Trophoblast cell (in vitro differentiated cells and primary cell): ENCODE results near the gene SPRR2G.
"Not testable (repeated sequence)": the region's sequence is repeated elsewhere in the genome, so short reads cannot be mapped to it uniquely, and the experiment has no call there.

ENCODE experiments used
- DNase-seq, 2 donors: peaks; one replicate each; pipeline ENCODE4 v3.0.0-alpha.2; 2016
- H2AFZ ChIP-seq: 2 replicates; pipeline ENCODE4 v1.6.1; 2013; ENCODE audit warnings: low read length, moderate library complexity, mild to moderate bottlenecking; ENCODE audit not compliant: insufficient read depth, poor library complexity
- H2AK5ac ChIP-seq: 2 replicates; pipeline ENCODE4 v1.6.1; 2013; ENCODE audit warnings: mild to moderate bottlenecking, low read length
- H2BK120ac ChIP-seq: 2 replicates; pipeline ENCODE4 v1.6.1; 2013; ENCODE audit warnings: low read length, mild to moderate bottlenecking, moderate library complexity; ENCODE audit not compliant: insufficient read depth, poor library complexity
- H2BK12ac ChIP-seq: 2 replicates; pipeline ENCODE4 v1.6.1; 2013; ENCODE audit warnings: mild to moderate bottlenecking, low read length, moderate library complexity
- H2BK5ac ChIP-seq: 2 replicates; pipeline ENCODE4 v1.6.1; 2013; ENCODE audit warnings: low read length, low read depth, moderate library complexity, mild to moderate bottlenecking; ENCODE audit not compliant: poor library complexity
- H3K14ac ChIP-seq: 2 replicates; pipeline ENCODE4 v1.6.1; 2013; ENCODE audit warnings: mild to moderate bottlenecking, low read length
- H3K18ac ChIP-seq: 2 replicates; pipeline ENCODE4 v1.6.1; 2013; ENCODE audit warnings: mild to moderate bottlenecking, low read length
- H3K23ac ChIP-seq: 2 replicates; pipeline ENCODE4 v1.6.1; 2013; ENCODE audit warnings: low read length
- H3K27ac ChIP-seq: 2 replicates; pipeline ENCODE4 v1.5.1; 2013; ENCODE audit warnings: low read depth, mild to moderate bottlenecking, inconsistent platforms, low read length, moderate library complexity
- H3K27me3 ChIP-seq: 2 replicates; pipeline ENCODE4 v1.6.1; 2013; ENCODE audit warnings: inconsistent platforms, mild to moderate bottlenecking, low read length, moderate library complexity; ENCODE audit not compliant: insufficient read depth
- H3K36me3 ChIP-seq, 2 experiments: 1 replicate in 1 of 2; 2 replicates in 1 of 2; pipeline ENCODE4 v1.6.1; 2013; ENCODE audit warnings: low read length in 2 of 2, mild to moderate bottlenecking in 2 of 2, moderate library complexity in 1 of 2; ENCODE audit not compliant: insufficient read depth in 2 of 2, control insufficient read depth in 1 of 2
- H3K4ac ChIP-seq: 2 replicates; pipeline ENCODE4 v1.6.1; 2013; ENCODE audit warnings: low read depth, mild to moderate bottlenecking, low read length, moderate library complexity
- H3K4me1 ChIP-seq, 2 experiments: 1 replicate in 1 of 2; 2 replicates in 1 of 2; pipeline ENCODE4 v1.6.1; 2013; ENCODE audit warnings: low read length in 2 of 2, mild to moderate bottlenecking in 2 of 2, moderate library complexity in 1 of 2; ENCODE audit not compliant: insufficient read depth in 2 of 2, control insufficient read depth in 1 of 2
- H3K4me2 ChIP-seq: 2 replicates; pipeline ENCODE4 v1.6.1; 2013; ENCODE audit warnings: inconsistent platforms, mild to moderate bottlenecking, low read length, moderate library complexity
- H3K4me3 ChIP-seq: 2 replicates; pipeline ENCODE4 v1.5.1; 2013; ENCODE audit warnings: mild to moderate bottlenecking, low read depth, low read length, inconsistent platforms
- H3K79me1 ChIP-seq: one replicate; pipeline ENCODE4 v1.6.1; 2013; ENCODE audit warnings: low read length
- H3K79me2 ChIP-seq: 2 replicates; pipeline ENCODE4 v1.6.1; 2013; ENCODE audit warnings: low read length, mild to moderate bottlenecking; ENCODE audit not compliant: control insufficient read depth, insufficient read depth, poor library complexity
- H3K9ac ChIP-seq: 2 replicates; pipeline ENCODE4 v1.6.1; 2013; ENCODE audit warnings: mild to moderate bottlenecking, low read length
- H3K9me3 ChIP-seq: 2 replicates; pipeline ENCODE4 v1.6.1; 2013; ENCODE audit warnings: low read depth, mild to moderate bottlenecking, control low read depth, inconsistent platforms, low read length; ENCODE audit not compliant: insufficient read depth
- H4K12ac ChIP-seq: 2 replicates; pipeline ENCODE4 v1.6.1; 2013; ENCODE audit warnings: low read depth, mild to moderate bottlenecking, low read length, moderate library complexity
- H4K8ac ChIP-seq: 2 replicates; pipeline ENCODE4 v1.6.1; 2013; ENCODE audit warnings: low read depth, mild to moderate bottlenecking, low read length, moderate library complexity
- H4K91ac ChIP-seq: one replicate; pipeline ENCODE4 v1.6.1; 2013; ENCODE audit warnings: low read depth, mild to moderate bottlenecking, low read length, moderate library complexity
- WGBS: extraction: QIAGEN DNeasy Blood & Tissue Kit; methylation state at CpG from one replicate; pipeline ENCODE4 v1.1.7; 2013; ENCODE audit warnings: missing lambda C conversion rate; ENCODE audit not compliant: insufficient read length, insufficient coverage; ENCODE audit errors: extremely low coverage; 5-methylcytosine and 5-hydroxymethylcytosine counted together

The SPRR2G gene

GRCh38 chr1:153190373-153190772 lies 39.7 kb upstream of the SPRR2G start:
- WGBS = no CpG with 5 or more reads among the region's 3 CpGs
- Histone ChIP-seq H3K14ac (no peak overlapping the region), H2AK5ac (no peak overlapping the region), H3K9me3 (no peaks in the 10 kb centered on the region), H2AFZ (no peak overlapping the region), H3K79me2 (no peaks in the 10 kb centered on the region), H2BK5ac (no peak overlapping the region), H4K8ac (no peak overlapping the region), H3K4ac (no peak overlapping the region), H3K23ac (no peak overlapping the region), H3K4me2 (no peak overlapping the region), H3K79me1 (no peaks in the 10 kb centered on the region), H2BK12ac (no peak overlapping the region), H3K18ac (no peak overlapping the region), H3K4me3 (no peak overlapping the region), H2BK120ac (no peak overlapping the region), H3K9ac (no peak overlapping the region), H4K91ac (no peak overlapping the region), H3K27ac (no peak overlapping the region), H3K36me3 (no peaks in the 10 kb centered on the region), H3K27me3 (no peaks in the 10 kb centered on the region), H4K12ac (no peak overlapping the region), H3K4me1 (no peaks in the 10 kb centered on the region)
- DNase-seq = peak; percentile 11 to 65

- H2BK5ac ChIP-seq, H3K27ac ChIP-seq, H3K4me1 ChIP-seq, H4K12ac ChIP-seq, H3K14ac ChIP-seq, H2AK5ac ChIP-seq, H3K79me2 ChIP-seq, H3K4ac ChIP-seq, H2BK12ac ChIP-seq, H3K36me3 ChIP-seq, H2BK120ac ChIP-seq, H3K27me3 ChIP-seq, H4K91ac ChIP-seq, H3K9me3 ChIP-seq, DNase-seq, H4K8ac ChIP-seq, H3K23ac ChIP-seq, H3K4me3 ChIP-seq, H3K18ac ChIP-seq, H2AFZ ChIP-seq, H3K79me1 ChIP-seq, H3K9ac ChIP-seq, H3K4me2 ChIP-seq: not testable (repeated sequence)
- WGBS = no CpG with 5 or more reads among the region's 4 CpGs
Measured at GRCh38 chr1:153188301-153188700, 37.6 kb upstream of the SPRR2G start.

GRCh38 chr1:153180556-153180955 lies 29.9 kb upstream of the SPRR2G start:
- H3K9me3 ChIP-seq = no peaks in the 10 kb centered on the region
- H3K4ac ChIP-seq = no peak overlapping the region
- no CpG with 5 or more reads among the region's 4 CpGs for WGBS
- H3K36me3 ChIP-seq = no peaks in the 10 kb centered on the region
- no peaks in the 10 kb centered on the region for H3K4me1 ChIP-seq
- no peak overlapping the region for H2BK5ac ChIP-seq
- H3K79me2 ChIP-seq = no peaks in the 10 kb centered on the region
- no peak overlapping the region for H3K18ac ChIP-seq
- no peak overlapping the region for H4K12ac ChIP-seq
- no peak overlapping the region for H2BK120ac ChIP-seq
- H3K27ac ChIP-seq = no peak overlapping the region
- H3K14ac ChIP-seq = no peak overlapping the region
- H3K27me3 ChIP-seq = no peaks in the 10 kb centered on the region
- H2BK12ac ChIP-seq = no peak overlapping the region
- no peak overlapping the region for H3K9ac ChIP-seq
- H3K79me1 ChIP-seq = no peaks in the 10 kb centered on the region
- H3K4me2 ChIP-seq = no peak overlapping the region
- no peak overlapping the region for H4K8ac ChIP-seq
- H3K23ac ChIP-seq = no peak overlapping the region
- no peak for DNase-seq
- no peak overlapping the region for H2AFZ ChIP-seq
- H4K91ac ChIP-seq = no peak overlapping the region
- H2AK5ac ChIP-seq = no peak overlapping the region
- H3K4me3 ChIP-seq = no peak overlapping the region

- Histone ChIP-seq H3K18ac (no peak overlapping the region), H3K27me3 (no peaks in the 10 kb centered on the region), H3K4me2 (no peak overlapping the region)
Measured at GRCh38 chr1:153178922-153179321, 28.2 kb upstream of the SPRR2G start.

GRCh38 chr1:153174624-153175023 lies 23.9 kb upstream of the SPRR2G start:
- H3K9ac ChIP-seq = no peak overlapping the region
- H3K4me1 ChIP-seq = no peaks in the 10 kb centered on the region
- H2BK5ac ChIP-seq = no peak overlapping the region
- no peak overlapping the region for H2BK120ac ChIP-seq
- no peak overlapping the region for H2BK12ac ChIP-seq
- H3K14ac ChIP-seq = no peak overlapping the region
- no peak overlapping the region for H4K91ac ChIP-seq
- H3K36me3 ChIP-seq = no peaks in the 10 kb centered on the region
- no peak overlapping the region for H2AFZ ChIP-seq
- H2AK5ac ChIP-seq = no peak overlapping the region
- H3K4me2 ChIP-seq = no peak overlapping the region
- no peaks in the 10 kb centered on the region for H3K79me1 ChIP-seq
- no peak overlapping the region for H3K27ac ChIP-seq
- no peak overlapping the region for H3K4ac ChIP-seq
- H3K18ac ChIP-seq = no peak overlapping the region
- H3K79me2 ChIP-seq = no peaks in the 10 kb centered on the region
- H3K23ac ChIP-seq = no peak overlapping the region
- peak in 1 of 2 donors; percentile 23 for DNase-seq
- H4K12ac ChIP-seq = no peak overlapping the region
- H4K8ac ChIP-seq = no peak overlapping the region
- no peaks in the 10 kb centered on the region for H3K9me3 ChIP-seq
- no peak overlapping the region for H3K4me3 ChIP-seq
- no peaks in the 10 kb centered on the region for H3K27me3 ChIP-seq

More at GRCh38 chr1:153178922-153179321, 28.2 kb upstream of the SPRR2G start:
- Histone ChIP-seq H3K79me1 (no peaks in the 10 kb centered on the region), H4K12ac (no peak overlapping the region), H2AK5ac (no peak overlapping the region), H3K27ac (no peak overlapping the region), H2BK120ac (no peak overlapping the region), H2BK12ac (no peak overlapping the region), H3K79me2 (no peaks in the 10 kb centered on the region), H3K4me1 (no peaks in the 10 kb centered on the region), H3K4me3 (no peak overlapping the region), H3K14ac (no peak overlapping the region), H2BK5ac (no peak overlapping the region), H2AFZ (no peak overlapping the region), H4K91ac (no peak overlapping the region), H3K23ac (no peak overlapping the region), H4K8ac (no peak overlapping the region), H3K9ac (no peak overlapping the region), H3K9me3 (no peaks in the 10 kb centered on the region), H3K36me3 (no peaks in the 10 kb centered on the region), H3K4ac (no peak overlapping the region)
- DNase-seq = no peak
